ENCODE measurements around the gene FOXD4.
"Not testable (repeated sequence)": the region's sequence is repeated elsewhere in the genome, so short reads cannot be mapped to it uniquely, and the experiment has no call there.

The FOXD4 gene

DNA sequence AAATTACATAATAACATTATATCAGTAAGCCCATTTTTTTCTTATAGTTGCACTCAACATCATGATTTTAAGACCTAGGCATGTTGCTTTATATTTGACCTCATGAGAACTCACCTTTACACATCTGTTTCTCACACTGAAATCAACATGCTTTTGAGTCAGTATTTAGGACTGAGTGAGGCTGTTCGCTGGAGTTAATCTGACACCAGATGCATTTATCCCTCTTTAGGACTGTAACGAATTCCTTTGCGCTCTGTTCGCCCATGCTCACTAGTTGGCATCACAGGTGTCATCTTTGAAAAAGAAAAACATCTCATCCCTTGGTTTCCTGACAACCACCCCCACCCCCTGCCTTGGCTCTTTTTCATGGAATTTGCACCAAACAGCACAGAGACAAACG is 24.3 kb downstream of the FOXD4 start:
- DNase-seq (ENCODE audit: low read depth) = not testable (repeated sequence)

DNA sequence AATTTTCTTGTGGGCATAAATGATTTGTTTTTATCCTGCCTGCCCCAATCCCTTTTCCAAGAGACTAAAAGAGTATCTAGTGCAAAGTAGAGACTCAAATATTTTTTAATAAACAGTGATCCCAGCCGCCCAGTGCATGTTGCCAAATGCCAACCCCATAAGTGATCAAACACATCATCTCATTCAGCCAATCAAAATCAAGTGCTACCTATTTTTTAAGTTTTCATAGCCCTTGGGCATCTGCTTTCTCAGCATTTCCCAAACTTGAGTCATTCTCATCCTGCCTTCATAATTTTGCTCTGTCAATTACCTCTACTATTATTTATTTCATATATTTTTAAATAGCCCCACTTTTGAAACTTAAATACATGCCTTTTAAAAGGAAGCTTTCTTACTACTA is 27.4 kb downstream of the FOXD4 start:
- DNase-seq (ENCODE audit: low read depth) = not testable (repeated sequence)

DNA sequence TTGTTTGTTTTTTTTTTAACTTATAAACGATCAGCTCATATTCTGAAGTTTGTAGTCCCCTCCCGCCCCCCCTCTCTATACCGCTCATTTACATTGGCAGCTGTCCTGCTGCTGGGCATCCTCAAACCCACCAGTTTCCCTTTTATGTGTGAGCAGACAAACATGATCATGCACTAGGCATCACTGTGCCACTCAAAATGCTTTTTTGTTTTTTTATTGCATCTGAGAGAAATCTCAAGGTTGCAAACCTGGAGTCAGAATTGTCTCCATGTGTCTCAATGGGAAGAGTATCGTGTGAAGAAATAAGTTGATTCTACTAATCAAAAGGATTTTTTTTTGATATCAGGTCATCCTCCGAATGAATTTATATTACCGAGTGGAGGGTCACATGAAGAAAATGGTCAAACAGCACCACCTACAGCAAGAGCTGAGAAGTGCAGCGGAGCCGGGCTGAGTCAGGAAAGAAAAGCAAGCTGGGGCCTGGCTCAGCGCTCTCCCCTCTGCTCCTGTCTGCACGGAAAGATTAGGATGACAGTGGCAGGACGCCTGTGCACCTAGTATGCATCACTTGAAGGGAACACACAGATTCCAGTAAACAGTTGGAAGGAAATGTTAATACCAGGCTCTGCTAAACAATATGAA is 29.7 kb downstream of the FOXD4 start:
- DNase-seq (ENCODE audit: low read depth) = not testable (repeated sequence)

DNA sequence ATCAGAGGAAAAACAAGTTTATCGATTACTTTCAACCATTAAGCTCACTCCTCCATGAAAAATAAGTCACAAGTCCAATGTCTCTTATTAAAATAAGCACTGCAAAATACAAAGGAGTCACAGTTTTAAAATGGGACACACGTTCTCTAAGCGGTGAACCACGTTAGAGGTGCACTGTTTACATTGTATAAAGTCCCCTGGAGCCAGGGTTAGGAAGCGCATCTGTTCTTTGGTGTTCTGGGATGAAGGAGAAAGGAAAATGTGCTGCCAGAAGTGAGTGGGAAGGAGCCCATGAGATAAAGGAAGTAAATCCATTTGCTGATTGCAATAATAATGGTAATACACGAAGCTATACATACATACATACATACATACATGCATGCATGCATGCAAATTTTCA is 30.4 kb downstream of the FOXD4 start:
- not testable (repeated sequence) for DNase-seq (ENCODE audit: low read depth)

DNA sequence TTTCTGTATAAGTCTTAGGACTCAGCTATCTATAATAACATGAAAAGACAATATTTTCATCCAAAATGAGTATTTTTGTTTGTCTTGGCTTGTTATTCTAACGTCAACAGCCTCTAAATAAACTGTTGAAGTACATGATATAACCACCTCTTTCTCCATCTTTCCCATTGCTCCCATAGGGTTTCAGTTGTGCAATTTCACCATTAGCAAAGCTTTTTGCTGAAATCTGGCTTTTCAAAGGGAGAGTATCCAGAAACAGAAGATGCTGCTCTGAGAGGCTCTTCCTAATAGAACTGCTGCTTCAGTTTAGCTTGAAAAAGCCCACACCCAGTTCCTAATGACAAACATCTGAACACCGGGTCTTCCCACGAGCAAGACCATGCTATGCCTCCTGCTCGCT is 31.1 kb downstream of the FOXD4 start:
- DNase-seq (ENCODE audit: low read depth) = not testable (repeated sequence)

DNA sequence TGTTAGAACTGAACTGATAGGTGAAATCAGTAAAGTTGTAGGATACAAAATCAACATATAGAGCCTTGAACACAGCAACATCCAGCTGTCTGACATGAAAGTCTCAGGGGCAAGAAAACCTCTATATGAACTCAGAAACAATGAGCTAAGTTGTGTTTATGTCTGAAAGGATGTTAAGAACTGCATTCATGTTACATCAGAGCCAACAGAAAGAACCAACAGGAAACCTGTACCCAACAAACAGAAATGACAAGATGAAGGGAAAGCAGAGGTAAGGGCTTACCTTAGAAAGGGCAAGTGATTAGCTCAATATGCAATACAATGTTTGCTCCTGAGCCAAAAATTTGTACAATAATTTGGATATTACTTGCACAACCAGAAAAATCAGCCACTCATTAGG is 31.5 kb downstream of the FOXD4 start:
- not testable (repeated sequence) for DNase-seq (ENCODE audit: low read depth)

DNA sequence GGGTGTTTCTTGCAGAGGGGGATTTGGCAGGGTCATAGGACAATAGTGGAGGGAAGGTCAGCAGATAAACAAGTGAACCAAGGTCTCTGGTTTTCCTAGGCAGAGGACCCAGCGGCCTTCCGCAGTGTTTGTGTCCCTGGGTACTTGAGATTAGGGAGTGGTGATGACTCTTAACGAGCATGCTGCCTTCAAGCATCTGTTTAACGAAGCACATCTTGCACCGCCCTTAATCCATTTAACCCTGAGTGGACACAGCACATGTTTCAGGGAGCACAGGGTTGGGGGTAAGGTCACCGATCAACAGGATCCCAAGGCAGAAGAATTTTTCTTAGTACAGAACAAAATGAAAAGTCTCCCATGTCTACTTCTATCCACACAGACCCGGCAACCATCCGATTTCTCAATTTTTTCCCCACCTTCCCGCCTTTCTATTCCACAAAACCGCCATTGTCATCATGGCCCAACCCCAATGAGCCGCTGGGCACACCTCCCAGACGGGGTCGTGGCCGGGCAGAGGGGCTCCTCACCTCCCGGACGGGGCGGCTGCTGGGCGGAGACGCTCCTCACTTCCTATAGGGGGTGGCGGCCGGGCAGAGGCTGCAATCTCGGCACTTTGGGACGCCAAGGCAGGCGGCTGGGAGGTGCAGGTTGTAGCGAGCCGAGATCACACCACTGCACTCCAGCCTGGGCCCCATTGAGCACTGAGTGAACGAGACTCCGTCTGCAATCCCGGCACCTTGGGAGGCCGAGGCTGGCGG is 35.1 kb downstream of the FOXD4 start:
- DNase-seq (ENCODE audit: low read depth) = not testable (repeated sequence)

DNA sequence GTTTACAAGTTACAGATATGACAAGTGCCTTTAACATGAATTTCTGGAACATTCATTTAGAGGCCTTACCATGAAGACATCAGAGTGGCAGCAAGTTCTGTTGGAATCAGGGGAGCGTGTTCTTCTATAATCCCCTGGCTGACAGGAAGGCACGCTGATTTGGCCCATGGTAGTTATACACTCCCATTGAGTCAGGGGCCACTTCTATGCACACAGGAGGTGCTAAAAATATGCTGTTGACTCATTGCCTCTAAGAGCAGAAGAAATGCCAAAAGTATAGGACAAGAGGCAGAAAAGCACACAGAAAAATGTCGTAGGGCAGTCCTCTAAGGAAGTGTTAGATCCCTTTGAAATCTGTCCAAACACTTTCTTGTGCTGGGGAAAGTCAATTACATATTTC is 39.9 kb downstream of the FOXD4 start:
- DNase-seq (ENCODE audit: low read depth) = not testable (repeated sequence)

DNA sequence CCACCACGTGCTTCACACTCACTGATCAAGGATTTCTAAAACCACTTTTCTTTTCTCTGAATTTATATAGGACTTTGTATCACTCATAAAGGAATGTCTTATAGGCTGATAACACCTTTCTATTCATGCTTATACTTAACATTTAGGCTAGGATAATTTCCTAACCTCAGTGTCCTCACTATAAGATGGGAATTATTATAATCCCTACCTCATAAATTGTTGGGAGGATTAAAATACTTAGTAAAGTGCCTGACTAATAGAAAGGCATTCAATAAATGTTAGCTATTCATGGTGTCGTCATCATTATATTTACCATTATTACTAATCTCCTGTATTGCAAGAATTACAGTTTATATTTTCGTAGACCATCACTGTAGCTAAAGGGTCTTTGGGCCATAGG is 41.8 kb downstream of the FOXD4 start:
- not testable (repeated sequence) for DNase-seq (ENCODE audit: low read depth)

DNA sequence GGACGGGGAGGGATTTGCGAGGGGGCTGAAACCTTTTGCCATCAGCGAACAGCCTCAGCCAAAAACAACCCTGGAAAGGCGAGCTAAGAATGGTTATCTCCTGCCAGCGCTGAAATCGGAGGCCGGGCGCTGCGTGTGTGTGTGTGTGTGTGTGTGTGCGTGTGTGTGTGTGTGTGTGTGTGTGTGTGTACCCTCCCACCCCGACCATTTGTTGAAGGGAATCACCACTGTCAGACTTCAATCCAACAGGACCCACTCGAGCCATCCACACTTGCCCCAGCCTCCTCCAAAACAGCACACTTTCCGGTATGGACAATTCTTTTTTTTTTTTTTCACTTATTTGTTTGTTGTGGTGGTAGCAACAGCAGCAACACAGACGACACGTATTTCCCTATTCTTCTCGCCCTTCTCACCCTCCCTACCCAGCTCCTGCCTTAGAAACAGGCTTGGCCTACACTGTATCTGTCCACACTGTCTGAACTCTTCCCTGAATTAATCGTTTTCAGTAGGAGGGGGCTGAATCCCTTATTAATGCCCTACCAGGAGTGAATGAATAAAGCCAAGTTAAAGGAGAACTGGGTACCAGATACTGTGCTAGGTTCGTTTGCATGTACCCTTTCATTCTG is 44.2 kb downstream of the FOXD4 start:
- DNase-seq (ENCODE audit: low read depth) = not testable (repeated sequence)

DNA sequence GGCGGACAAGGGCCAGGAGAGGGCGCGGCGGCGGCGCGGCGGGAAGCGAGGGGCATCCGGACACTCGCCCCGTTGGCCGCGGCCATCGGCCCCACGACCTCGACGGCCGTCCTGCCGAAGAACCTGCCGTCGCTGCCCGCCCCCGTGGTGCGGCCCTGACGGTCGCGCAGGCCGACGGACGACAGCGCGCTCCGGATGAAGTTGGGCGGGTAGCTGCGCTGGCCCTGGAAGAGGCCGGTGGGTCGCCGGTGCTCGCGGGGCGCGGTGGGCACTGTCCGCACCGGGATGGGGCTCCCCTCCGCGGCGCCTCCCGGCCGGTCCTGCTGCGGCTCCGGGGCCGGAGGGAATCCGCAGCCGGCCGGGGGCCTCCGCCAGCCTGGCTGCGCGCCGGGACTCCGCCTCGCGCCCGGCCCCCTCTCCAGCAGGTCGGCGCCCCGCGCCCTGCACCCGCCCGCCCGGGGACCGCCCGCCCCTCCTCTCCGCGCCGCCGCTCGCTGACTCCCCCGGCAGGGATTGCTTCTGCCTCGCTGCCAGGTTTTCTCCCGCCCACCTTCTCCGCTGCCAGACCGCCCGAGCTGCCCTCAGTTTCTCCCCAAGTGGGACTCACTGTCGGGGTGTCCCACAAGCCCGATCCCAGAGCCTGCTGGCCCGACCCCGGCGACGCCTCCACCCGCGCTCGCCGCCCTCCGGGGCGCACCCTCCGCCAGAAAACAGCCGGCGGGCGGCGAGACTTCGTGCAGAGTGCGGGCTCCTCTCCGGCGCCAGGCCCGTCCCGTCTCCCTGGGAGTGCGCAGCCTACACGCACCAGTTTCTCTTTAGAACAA is 44.9 kb downstream of the FOXD4 start:
- DNase-seq (ENCODE audit: low read depth) = not testable (repeated sequence)
